IPS-NIHi7 (cell line): ENCODE data around the gene UGT1A9.

ENCODE experiments used
- DNase-seq: peaks from one replicate; pipeline ENCODE4 v3.0.0; 2012; ENCODE audit warnings: mixed read lengths; ENCODE audit errors: extremely low spot score

Gene UGT1A9

DNA sequence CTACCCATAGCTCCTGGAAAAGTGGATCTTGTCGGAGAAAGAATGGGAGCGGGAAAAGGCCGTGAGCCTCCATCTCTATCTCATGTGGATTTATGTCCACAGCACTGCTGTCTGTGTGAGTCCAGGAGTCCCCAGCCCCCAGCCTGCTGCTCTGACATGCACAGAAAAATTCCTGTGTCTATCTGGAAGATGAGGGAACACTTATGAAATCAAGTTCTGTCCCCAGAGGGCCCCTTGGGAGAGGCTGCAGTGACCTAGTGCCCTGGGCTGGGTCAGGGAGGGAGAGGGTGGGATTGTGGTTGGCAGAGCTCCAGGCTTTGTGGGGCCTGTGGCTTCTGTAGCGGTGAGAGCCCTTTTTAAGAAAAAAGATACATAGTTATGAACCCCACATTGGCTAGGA is 145.1 kb downstream of the UGT1A9 start:
- no peak for DNase-seq

DNA sequence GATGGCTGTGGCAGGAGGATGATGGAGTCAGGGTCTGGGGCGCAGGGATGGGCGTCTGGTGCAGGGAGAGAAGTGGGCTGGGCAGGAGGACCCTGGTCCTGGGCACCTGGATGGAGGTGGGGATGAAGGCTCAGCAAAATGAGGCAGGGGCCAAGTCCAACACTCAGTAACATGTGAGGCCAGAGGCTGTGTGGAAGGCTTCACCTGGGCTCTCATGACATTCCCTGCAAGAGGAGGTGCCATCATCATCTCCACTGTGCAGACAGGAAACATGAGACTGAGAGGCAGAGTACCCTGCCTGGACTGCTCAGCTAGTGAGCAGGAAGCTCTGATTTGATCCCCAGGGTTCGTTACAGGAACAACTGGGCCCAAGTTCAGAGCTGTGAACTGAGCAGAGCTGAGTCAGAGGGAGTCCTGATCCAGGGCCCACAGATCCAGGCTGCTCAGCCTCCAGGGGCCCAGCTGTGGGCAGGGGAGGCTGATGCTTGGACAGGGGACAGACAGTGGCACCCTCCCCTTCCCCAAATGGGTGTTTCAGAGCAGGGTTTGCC is 145.7 kb downstream of the UGT1A9 start:
- no peak for DNase-seq

DNA sequence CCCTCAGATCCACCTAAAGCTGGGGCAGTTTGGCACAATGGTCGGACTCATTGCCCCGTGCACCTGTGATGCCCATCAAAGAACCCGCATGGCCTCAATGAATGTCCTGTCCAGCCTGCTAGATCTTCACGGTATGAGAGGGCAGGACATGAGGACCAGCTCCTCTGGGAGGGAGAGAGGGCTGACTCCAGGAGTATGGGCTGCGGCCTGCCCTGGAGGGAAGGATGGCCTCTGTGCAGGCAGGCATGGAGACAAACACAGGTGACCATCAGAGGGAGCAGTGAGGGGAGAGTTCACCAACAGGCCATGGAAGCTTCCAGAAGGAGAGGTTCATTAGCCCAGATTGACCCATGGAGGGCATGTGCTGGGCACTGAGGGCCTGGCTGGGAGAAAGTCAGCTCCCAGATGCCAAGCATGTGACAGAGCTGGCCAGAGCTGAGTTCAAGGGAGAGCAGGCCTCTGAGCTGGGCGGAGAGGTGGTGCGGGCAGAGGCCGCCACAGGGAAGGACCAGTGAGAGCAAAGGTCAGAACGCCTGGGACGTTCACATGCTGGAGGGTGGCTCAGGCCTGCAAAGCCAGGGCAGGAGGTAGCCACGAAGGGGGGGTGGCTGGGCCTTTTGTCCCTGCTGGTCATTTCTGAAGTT is 146.4 kb downstream of the UGT1A9 start:
- no peak for DNase-seq

DNA sequence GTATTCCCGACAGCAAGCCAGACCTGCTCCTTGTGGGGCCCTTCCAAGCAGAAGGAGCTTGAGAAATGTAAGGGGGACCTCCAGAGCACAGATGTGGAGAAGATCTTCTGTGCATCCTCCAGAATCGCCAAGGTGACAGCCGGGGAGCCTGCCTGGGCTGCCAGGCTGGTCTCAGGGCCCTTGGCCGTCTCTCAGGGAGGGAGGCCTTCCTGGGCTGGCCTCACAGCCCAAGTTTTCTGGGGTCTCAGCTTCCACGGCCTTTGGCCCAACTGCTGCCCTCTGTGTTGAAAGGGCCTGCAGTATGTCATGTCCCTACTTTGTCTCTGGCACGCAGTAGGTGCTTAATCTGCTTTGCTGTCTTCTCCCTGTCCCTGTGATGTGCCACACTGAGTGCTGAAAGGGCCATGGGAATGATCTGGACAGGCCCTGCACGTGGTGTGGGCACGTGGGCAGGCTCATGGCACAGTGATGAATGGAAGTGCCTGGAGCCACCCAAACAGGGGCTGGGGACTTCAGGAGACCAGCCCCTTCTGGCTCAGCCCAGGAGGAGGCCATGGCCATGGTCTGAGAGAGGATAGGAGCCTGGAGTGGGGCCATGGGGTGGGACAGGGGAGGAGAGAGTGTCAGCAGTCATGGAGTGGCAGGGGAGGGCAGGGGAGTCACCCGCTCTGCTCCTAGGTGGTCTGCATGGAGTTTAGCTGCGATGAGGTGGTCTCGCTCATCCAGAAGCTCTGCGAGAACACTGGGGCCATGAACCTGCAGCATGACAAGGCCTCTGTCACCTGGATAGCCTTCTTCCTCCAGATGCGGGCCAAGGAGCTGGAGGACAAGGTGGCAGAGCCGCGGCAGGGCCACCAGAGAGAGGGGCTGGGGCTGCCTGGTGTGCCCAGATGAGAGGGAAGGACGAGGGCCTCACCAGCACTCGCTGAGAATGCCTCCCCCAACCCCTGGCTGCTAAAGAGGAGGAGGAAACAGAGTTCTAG is 147.2 kb downstream of the UGT1A9 start:
- DNase-seq: no peak

DNA sequence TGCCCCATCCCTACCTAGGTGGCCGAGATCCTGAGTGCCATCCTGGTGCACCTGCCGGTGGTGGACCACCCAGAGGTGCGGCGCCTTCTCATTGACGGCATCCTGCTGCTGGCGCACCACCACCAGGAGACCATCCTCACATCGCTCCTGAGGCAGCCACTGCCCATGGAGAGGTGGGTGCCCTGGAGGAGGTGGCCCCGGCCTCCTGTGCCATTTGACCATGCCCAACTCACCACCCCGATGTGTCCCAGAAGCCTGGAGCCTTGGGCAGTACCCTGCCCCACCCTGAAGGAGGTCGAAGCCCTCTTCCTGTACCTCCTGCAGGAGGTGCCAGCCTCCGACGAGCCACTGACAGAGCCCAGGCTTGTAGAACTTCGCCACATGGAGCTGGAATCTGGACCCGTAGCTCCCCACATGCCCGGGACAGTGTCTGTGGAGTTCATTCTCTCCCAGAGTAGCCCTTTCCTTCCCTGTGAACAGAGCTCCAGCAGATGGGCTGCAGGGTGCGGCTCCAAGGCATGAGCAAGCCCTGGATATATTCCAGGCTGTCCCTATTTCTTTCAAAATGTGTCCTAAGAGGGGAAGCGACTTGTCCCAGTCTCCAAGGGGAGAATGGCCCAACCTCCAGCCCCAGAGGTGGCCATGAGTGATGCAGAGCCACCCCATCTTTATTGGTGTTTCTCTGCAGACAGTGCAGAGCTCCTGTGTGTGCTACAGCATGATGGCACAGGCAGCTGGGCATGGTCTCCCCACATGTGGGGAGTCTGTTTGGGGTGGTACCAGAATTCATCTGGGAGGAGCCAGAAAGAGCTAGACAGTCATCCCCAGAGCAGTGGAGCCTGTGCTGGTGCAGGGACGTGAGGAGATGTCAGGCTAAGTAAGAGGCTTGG is 148.4 kb downstream of the UGT1A9 start:
- no peak for DNase-seq

DNA sequence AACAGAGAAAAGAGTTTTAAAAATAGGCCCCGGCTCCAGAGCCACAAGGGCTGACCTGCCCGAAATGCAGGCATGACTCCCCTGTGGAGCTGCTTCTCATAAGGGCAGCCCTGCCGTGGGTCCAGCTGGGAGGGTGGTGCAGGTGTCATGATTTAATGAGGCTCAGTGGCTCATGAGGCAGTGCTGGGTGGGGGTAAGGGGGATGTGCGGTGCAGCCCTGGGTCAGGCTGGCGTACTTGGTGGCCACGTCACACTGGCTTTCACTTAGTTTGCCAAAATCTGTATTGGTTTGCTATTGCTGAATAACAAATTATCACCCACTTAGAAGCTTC is 149.0 kb downstream of the UGT1A9 start:
- DNase-seq: no peak

DNA sequence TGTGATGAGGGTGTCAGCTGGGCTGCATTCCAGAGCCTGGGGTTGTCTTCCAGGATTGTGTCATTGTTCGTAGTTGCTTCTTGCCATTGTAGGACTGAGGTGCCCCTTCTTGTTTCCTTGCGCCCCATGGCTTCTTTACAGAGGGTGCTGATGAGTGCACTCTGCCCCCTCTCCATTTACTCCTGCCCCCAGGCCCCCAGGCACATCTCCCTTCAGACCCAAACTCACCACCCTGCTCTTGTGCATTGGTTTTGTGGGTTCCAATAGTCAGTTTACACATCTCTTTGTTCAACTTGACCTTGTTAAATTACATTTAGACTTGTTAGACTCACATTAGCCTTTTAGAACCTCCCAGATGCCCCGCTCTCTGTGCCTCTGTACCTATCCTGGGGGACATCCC is 149.5 kb downstream of the UGT1A9 start:
- DNase-seq: no peak

DNA sequence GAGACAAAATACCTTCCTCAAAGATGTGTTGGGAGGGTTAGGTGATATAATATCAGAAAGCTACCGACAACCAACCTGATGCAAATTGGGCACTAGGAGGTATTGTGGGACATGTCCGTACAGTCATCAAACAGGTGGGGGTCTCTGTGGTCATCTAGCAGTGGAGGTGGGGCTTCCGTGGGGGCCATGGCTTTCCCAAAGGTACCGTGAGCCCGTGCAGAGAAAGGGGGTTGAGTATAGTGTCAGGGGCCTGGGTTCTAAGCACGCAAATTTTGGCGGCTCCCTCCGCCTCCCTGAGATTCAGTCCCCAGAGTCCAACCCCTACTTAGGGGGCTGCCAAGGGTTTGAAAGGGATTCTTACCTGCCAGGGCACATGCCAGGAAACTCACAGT is 150.0 kb downstream of the UGT1A9 start:
- no peak for DNase-seq

DNA sequence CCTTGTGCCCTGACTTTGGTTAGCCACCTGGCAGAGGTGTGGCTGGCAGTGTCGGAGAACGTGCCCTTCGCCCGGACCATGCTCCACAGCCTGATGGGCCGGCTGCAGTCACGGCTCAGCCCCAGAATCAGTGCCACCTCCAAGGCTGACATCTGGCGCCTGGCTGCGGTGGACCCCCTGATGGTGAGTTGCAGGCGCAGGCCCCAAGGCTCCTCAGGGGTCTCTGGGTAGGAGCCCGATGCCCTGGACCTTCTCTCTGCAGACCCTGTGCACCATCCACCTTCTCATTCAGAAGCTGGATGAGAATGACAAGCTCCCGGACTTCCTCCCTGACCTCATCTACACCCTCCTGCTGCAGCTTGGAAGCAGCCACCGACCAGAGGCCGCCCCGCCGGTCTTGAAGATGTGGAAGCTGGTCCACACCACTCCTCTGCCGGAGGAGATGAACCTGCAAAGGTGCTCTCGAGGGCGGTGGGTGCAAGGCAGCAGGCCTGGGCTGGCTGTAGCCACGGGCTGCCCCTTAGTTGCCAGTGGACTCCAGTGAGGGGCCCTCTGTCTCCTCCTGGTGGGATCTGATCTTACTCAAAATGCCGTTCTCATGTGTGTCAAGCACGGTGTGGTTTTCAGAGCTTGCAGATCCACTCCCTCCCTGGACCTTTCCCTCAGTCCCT is 150.5 kb downstream of the UGT1A9 start:
- no peak for DNase-seq
